Smooth muscle cell (in vitro differentiated cells): ENCODE measurements around the gene CHRNA7. TPM values are rescaled to one million over a fixed set of nuclear protein-coding genes. Genes with fewer than 3 reads are reported as not detected.

Experiments used
- DNase-seq: peaks from one replicate; lab custom pipeline; 2025; ENCODE audit not compliant: unreplicated experiment; lab: John Stamatoyannopoulos, UW
- H2AFZ ChIP-seq: fragments of 200-600 bp; sonication (generic); 2 replicates; pipeline ENCODE4 v1.6.0; 2016; ENCODE audit warnings: antibody characterized with exemption, low read depth, mild to moderate bottlenecking
- H3F3A ChIP-seq: fragments of 200-600 bp; sonication (generic); 2 replicates; pipeline ENCODE4 v1.6.0; 2017; ENCODE audit warnings: antibody characterized with exemption, low read depth
- H3K27ac ChIP-seq: fragments of 200-600 bp; sonication (generic); 2 replicates; pipeline ENCODE4 v1.5.1; 2016; ENCODE audit warnings: low read depth, mild to moderate bottlenecking
- H3K27me3 ChIP-seq: fragments of 200-600 bp; sonication (generic); 2 replicates; pipeline ENCODE4 v1.6.1; 2016; ENCODE audit warnings: low read depth, mild to moderate bottlenecking
- H3K36me3 ChIP-seq: fragments of 200-600 bp; sonication (generic); 2 replicates; pipeline ENCODE4 v1.5.1; 2016; ENCODE audit warnings: low read depth
- H3K4me1 ChIP-seq: fragments of 200-600 bp; sonication (generic); 2 replicates; pipeline ENCODE4 v1.5.1; 2016; ENCODE audit warnings: low read depth
- H3K4me2 ChIP-seq: fragments of 200-600 bp; sonication (generic); 2 replicates; pipeline ENCODE4 v1.6.0; 2016; ENCODE audit warnings: mild to moderate bottlenecking
- H3K4me3 ChIP-seq: fragments of 200-600 bp; sonication (generic); 2 replicates; pipeline ENCODE4 v1.5.1; 2016; ENCODE audit warnings: mild to moderate bottlenecking
- H3K79me2 ChIP-seq: fragments of 200-600 bp; sonication (generic); 2 replicates; pipeline ENCODE4 v1.6.0; 2016; ENCODE audit warnings: low read depth, mild to moderate bottlenecking
- H3K9ac ChIP-seq: fragments of 200-600 bp; sonication (generic); 2 replicates; pipeline ENCODE4 v1.6.0; 2016; ENCODE audit warnings: low read depth
- H3K9me3 ChIP-seq: fragments of 200-600 bp; sonication (generic); replicated peaks from 2 replicates; pipeline ENCODE4 v1.5.1; 2016; ENCODE audit warnings: low read depth
- H4K20me1 ChIP-seq: fragments of 200-600 bp; sonication (generic); 2 replicates; pipeline ENCODE4 v1.6.0; 2016; ENCODE audit warnings: low read depth
- CTCF ChIP-seq: fragments of 200-600 bp; sonication (generic); IDR thresholded peaks from 2 replicates; pipeline ENCODE4 v1.5.1; 2017; ENCODE audit warnings: borderline replicate concordance, mild to moderate bottlenecking, antibody characterized with exemption; ENCODE audit not compliant: insufficient read depth, poor library complexity, severe bottlenecking
- WGBS: methylation state at CpG from one replicate; pipeline ENCODE4 v1.1.7; 2016; ENCODE audit warnings: low lambda C conversion rate; 5-methylcytosine and 5-hydroxymethylcytosine counted together
- polyA plus RNA-seq: library from polyadenylated mRNA; unstranded; fragments of >200 nt; fragmentation: Nextera tagmentation; extraction: Ambion mirVana; gene quantifications from 2 replicates; pipeline ENCODE4 v1.2.1, GENCODE V29; 2016
- total RNA-seq: library from RNA; depleted of rRNA; stranded (reverse); fragments of >200 nt; gene quantifications from 2 replicates; pipeline ENCODE4 v1.2.3, GENCODE V29; 2014

CHRNA7 gene
- total and polyA plus RNA-seq, 2 experiments from 2014 or later = 1.2 to 2.5 TPM

- Histone ChIP-seq H3K27me3 (peaks cover 8% of the 10 kb centered on the region), H2AFZ (no peak overlapping the region), H3K79me2 (no peaks in the 10 kb centered on the region), H3F3A (no peaks in the 10 kb centered on the region), H3K4me3 (no peak overlapping the region), H3K4me2 (no peak overlapping the region), H3K27ac (no peak overlapping the region), H3K36me3 (no peaks in the 10 kb centered on the region), H4K20me1 (no peaks in the 10 kb centered on the region), H3K9ac (no peak overlapping the region), H3K9me3 (no peaks in the 10 kb centered on the region), H3K4me1 (no peaks in the 10 kb centered on the region)
- DNase-seq = no peak
- no peak for TF ChIP-seq CTCF
- WGBS = 93% methylated on average over 2 of the region's 2 CpGs
Measured at GRCh38 chr15:32003558-32003957, 26.8 kb upstream of the CHRNA7 start.

- WGBS = 87% methylated on average over 2 of the region's 2 CpGs
- no peak overlapping the region for H3K9ac ChIP-seq
- no peaks in the 10 kb centered on the region for H3K79me2 ChIP-seq
- peaks cover 8% of the 10 kb centered on the region for H3K27me3 ChIP-seq
- no peak overlapping the region for H3K4me3 ChIP-seq
- no peaks in the 10 kb centered on the region for H3F3A ChIP-seq
- H2AFZ ChIP-seq = no peak overlapping the region
- TF ChIP-seq CTCF = no peak
- H3K36me3 ChIP-seq = no peaks in the 10 kb centered on the region
- no peak overlapping the region for H3K4me2 ChIP-seq
- H3K9me3 ChIP-seq = no peaks in the 10 kb centered on the region
- DNase-seq = no peak
- H3K4me1 ChIP-seq = no peaks in the 10 kb centered on the region
- H4K20me1 ChIP-seq = no peaks in the 10 kb centered on the region
- no peak overlapping the region for H3K27ac ChIP-seq
Measured at GRCh38 chr15:32004249-32004648, 26.1 kb upstream of the CHRNA7 start.

GRCh38 chr15:32007355-32007960 lies 22.9 kb upstream of the CHRNA7 start:
- DNase-seq = no peak
- H2AFZ ChIP-seq = no peak overlapping the region
- no peaks in the 10 kb centered on the region for H3K9me3 ChIP-seq
- H3K4me2 ChIP-seq = no peak overlapping the region
- no peak for TF ChIP-seq CTCF
- no peaks in the 10 kb centered on the region for H3F3A ChIP-seq
- no peak overlapping the region for H3K27ac ChIP-seq
- no peaks in the 10 kb centered on the region for H3K27me3 ChIP-seq
- H3K4me3 ChIP-seq = no peak overlapping the region
- H3K9ac ChIP-seq = no peak overlapping the region
- H3K79me2 ChIP-seq = no peaks in the 10 kb centered on the region
- H3K4me1 ChIP-seq = no peaks in the 10 kb centered on the region
- WGBS = 85% methylated on average over 6 of the region's 6 CpGs
- H3K36me3 ChIP-seq = no peaks in the 10 kb centered on the region
- no peaks in the 10 kb centered on the region for H4K20me1 ChIP-seq

- no peaks in the 10 kb centered on the region for H3K79me2 ChIP-seq
- 88% methylated on average over 1 of the region's 1 CpG for WGBS
- H3K9me3 ChIP-seq = no peaks in the 10 kb centered on the region
Measured at GRCh38 chr15:32014953-32015352, 15.4 kb upstream of the CHRNA7 start.

More at GRCh38 chr15:32014953-32015352, 15.4 kb upstream of the CHRNA7 start:
- Histone ChIP-seq H2AFZ (no peak overlapping the region), H3K36me3 (no peaks in the 10 kb centered on the region), H3K27ac (no peak overlapping the region), H3K27me3 (no peaks in the 10 kb centered on the region), H3K4me1 (no peaks in the 10 kb centered on the region), H3K9ac (no peak overlapping the region), H4K20me1 (no peaks in the 10 kb centered on the region), H3F3A (no peaks in the 10 kb centered on the region), H3K4me3 (no peak overlapping the region), H3K4me2 (no peak overlapping the region)
- DNase-seq = no peak
- no peak for TF ChIP-seq CTCF
